ENCODE results near the gene MPHOSPH8. TPM values are rescaled to one million over a fixed set of nuclear protein-coding genes. Genes with fewer than 3 reads are reported as not detected.

Gene MPHOSPH8
- 10 to 100 TPM; 18.1 to 24.0 TPM for total RNA-seq
- 19.2 TPM for polyA plus RNA-seq (2013, experiment 1 of 2)
- 18.8 TPM for polyA plus RNA-seq (2013, experiment 2 of 2)
- long read RNA-seq, experiment 1, partial matches to known transcripts, result 2 of 8 reads
- long read RNA-seq, experiment 1, other reads (novel, unspliced or antisense), result 5 of 8 reads
- long read RNA-seq, experiment 2, full-length matches to known transcripts, result 18 of 38 reads
- long read RNA-seq, experiment 2, partial matches to known transcripts, result 13 of 38 reads
- long read RNA-seq, experiment 2, other reads (novel, unspliced or antisense), result 7 of 38 reads
- long read RNA-seq, experiment 3, partial matches to known transcripts, result 10 of 13 reads
- long read RNA-seq, experiment 3, other reads (novel, unspliced or antisense), result 3 of 13 reads
- long read RNA-seq, experiment 4, partial matches to known transcripts, result 55 of 55 reads
- long read RNA-seq, experiment 4, other reads (novel, unspliced or antisense), result 0 of 55 reads

GRCh38 chr13:19633479-19634255, at the start of gene MPHOSPH8:
TSS of gene MPHOSPH8 (plus strand) at chr13:19633659. CDS start at chr13:19633749, 90 bp downstream.
- Histone ChIP-seq H3K27me3 (ENCODE audit: control insufficient read depth, insufficient read depth, low read length, poor library complexity, severe bottlenecking) (no peaks in the 10 kb centered on the region), H3K4me1 (ENCODE audit: control insufficient read depth, insufficient read depth, low read length) (peaks cover 3% of the 10 kb centered on the region), H3K9me3 (ENCODE audit: control insufficient read depth, low read length) (peaks cover 17% of the 10 kb centered on the region), H3K4me3 (ENCODE audit: low read length) (peak within 1 kb of the TSS; percentile 93), H3K36me3 (ENCODE audit: control insufficient read depth, insufficient read depth, low read length) (no peaks in the 10 kb centered on the region), H3K27ac (ENCODE audit: low read depth, low read length) (peak within 1 kb of the TSS; percentile 52), H3K9ac (ENCODE audit: extremely low read depth, low read length, poor library complexity, severe bottlenecking) (peak within 1 kb of the TSS; percentile 52)
- Mint-ChIP-seq H3K4me3 (peak within 1 kb of the TSS; percentile 98), H3K9me3 (peaks cover 35% of the 10 kb centered on the region), H3K27ac (peak within 1 kb of the TSS; percentile 99), H3K4me1 (peaks cover 10% of the 10 kb centered on the region), H3K36me3 (ENCODE audit: low read depth) (peaks cover 16% of the 10 kb centered on the region), H3K27me3 (ENCODE audit: insufficient read depth) (no peaks in the 10 kb centered on the region)
- peak; percentile 98 for DNase-seq
- TF ChIP-seq CTCF (conservative IDR thresholded peaks at IDR 0.05), result no peak
- 0% methylated on average over 22 to 58 of the region's 58 CpGs for WGBS, 2 experiments (ENCODE audit: insufficient coverage in 1 of 2, insufficient read length in 1 of 2)

GRCh38 chr13:19586904-19587634, 46.4 kb upstream of the MPHOSPH8 start:
- no peaks in the 10 kb centered on the region for H3K4me1 Mint-ChIP-seq
- TF ChIP-seq CTCF (conservative IDR thresholded peaks at IDR 0.05), result no peak
- peaks cover 65% of the 10 kb centered on the region for H3K9me3 Mint-ChIP-seq
- H3K4me3 Mint-ChIP-seq, result no peak overlapping the region
- 68 to 78% methylated on average over 9 to 17 of the region's 17 CpGs for WGBS, 2 experiments (ENCODE audit: insufficient coverage in 1 of 2, insufficient read length in 1 of 2)
- H3K27me3 Mint-ChIP-seq (ENCODE audit: insufficient read depth), result no peaks in the 10 kb centered on the region
- H3K27ac Mint-ChIP-seq, result no peak overlapping the region
- Histone ChIP-seq H3K9me3 (ENCODE audit: control insufficient read depth, low read length) (peaks cover 32% of the 10 kb centered on the region), H3K4me1 (ENCODE audit: control insufficient read depth, insufficient read depth, low read length) (no peaks in the 10 kb centered on the region), H3K27me3 (ENCODE audit: control insufficient read depth, insufficient read depth, low read length, poor library complexity, severe bottlenecking) (no peaks in the 10 kb centered on the region), H3K36me3 (ENCODE audit: control insufficient read depth, insufficient read depth, low read length) (no peaks in the 10 kb centered on the region), H3K9ac (ENCODE audit: extremely low read depth, low read length, poor library complexity, severe bottlenecking) (no peak overlapping the region), H3K4me3 (ENCODE audit: low read length) (no peak overlapping the region), H3K27ac (ENCODE audit: low read depth, low read length) (no peak overlapping the region)
- no peaks in the 10 kb centered on the region for H3K36me3 Mint-ChIP-seq (ENCODE audit: low read depth)
- DNase-seq, result no peak

- Mint-ChIP-seq H3K9me3 (peaks cover 62% of the 10 kb centered on the region), H3K4me1 (no peaks in the 10 kb centered on the region), H3K27ac (no peak overlapping the region), H3K36me3 (ENCODE audit: low read depth) (no peaks in the 10 kb centered on the region), H3K4me3 (no peak overlapping the region), H3K27me3 (ENCODE audit: insufficient read depth) (no peaks in the 10 kb centered on the region)
- peaks cover 31% of the 10 kb centered on the region for H3K9me3 ChIP-seq (ENCODE audit: control insufficient read depth, low read length)
- 84 to 85% methylated on average over 8 to 9 of the region's 9 CpGs for WGBS, 2 experiments (ENCODE audit: insufficient coverage in 1 of 2, insufficient read length in 1 of 2)
- no peak overlapping the region for H3K9ac ChIP-seq (ENCODE audit: extremely low read depth, low read length, poor library complexity, severe bottlenecking)
- H3K27me3 ChIP-seq (ENCODE audit: control insufficient read depth, insufficient read depth, low read length, poor library complexity, severe bottlenecking), result no peaks in the 10 kb centered on the region
- no peaks in the 10 kb centered on the region for H3K4me1 ChIP-seq (ENCODE audit: control insufficient read depth, insufficient read depth, low read length)
- H3K36me3 ChIP-seq (ENCODE audit: control insufficient read depth, insufficient read depth, low read length), result no peaks in the 10 kb centered on the region
- H3K4me3 ChIP-seq (ENCODE audit: low read length), result no peak overlapping the region
- peak; percentile 50 for DNase-seq
- no peak overlapping the region for H3K27ac ChIP-seq (ENCODE audit: low read depth, low read length)
- peak; percentile 69 for TF ChIP-seq CTCF (conservative IDR thresholded peaks at IDR 0.05)
Observed at GRCh38 chr13:19587635-19588300, 45.7 kb upstream of the MPHOSPH8 start.

Measured in endodermal cell (in vitro differentiated cells).